A549 (cell line): ENCODE results near the gene ATOX1.

Experiments
- CEBPB ChIP-seq, 2 experiments: fragments of >200 bp in 1 of 2; sonication (Bioruptor Twin) in 1 of 2; formaldehyde crosslinking in 1 of 2; IDR thresholded peaks; 2 replicates each; pipeline ENCODE4 v1.6.1; 2012 to 2016
- CTCF ChIP-seq: fragments of >200 bp; sonication (Bioruptor Twin); formaldehyde crosslinking; IDR thresholded peaks from 3 replicates; pipeline ENCODE4 v1.5.1; 2016
- ESRRA ChIP-seq: fragments of 150-350 bp; IDR thresholded peaks from 2 replicates; pipeline ENCODE4 v1.6.1; 2014; ENCODE audit warnings: mild to moderate bottlenecking, low read length, borderline replicate concordance
- GATA3 ChIP-seq: IDR thresholded peaks from 2 replicates; pipeline ENCODE4 v1.6.1; 2012; ENCODE audit warnings: borderline replicate concordance
- HDAC2 ChIP-seq: fragments of 200-600 bp; sonication (generic); IDR thresholded peaks from 2 replicates; pipeline ENCODE4 v1.6.1; 2016
- MYC ChIP-seq: IDR thresholded peaks from 2 replicates; pipeline ENCODE4 v1.6.1; 2012; ENCODE audit warnings: mild to moderate bottlenecking, inconsistent platforms, low read length, improper control_type of control experiment, borderline replicate concordance
- NPAS2 ChIP-seq: fragments of 250-450 bp; sonication (Bioruptor Pico); IDR thresholded peaks from 2 replicates; pipeline ENCODE4 v1.8.0; 2022; ENCODE audit warnings: mild to moderate bottlenecking, moderate library complexity, borderline replicate concordance
- PBX3 ChIP-seq: IDR thresholded peaks from 2 replicates; pipeline ENCODE4 v1.6.1; 2012
- POLR2A ChIP-seq: IDR thresholded peaks from 2 replicates; pipeline ENCODE4 v1.6.1; 2012; ENCODE audit warnings: mild to moderate bottlenecking, low read length
- RCOR1 ChIP-seq: fragments of 150-350 bp; IDR thresholded peaks from 2 replicates; pipeline ENCODE4 v1.6.1; 2014; ENCODE audit warnings: antibody characterized with exemption, low read length, low read depth
- REST ChIP-seq: fragments of 200-600 bp; sonication (generic); IDR thresholded peaks from 2 replicates; pipeline ENCODE4 v1.6.1; 2016; ENCODE audit warnings: antibody characterized with exemption, mild to moderate bottlenecking, moderate library complexity
- TFCP2L1 ChIP-seq: fragments of 250-450 bp; sonication (Bioruptor Pico); IDR thresholded peaks from 2 replicates; pipeline ENCODE4 v1.5.0; 2021; ENCODE audit warnings: mild to moderate bottlenecking
- ZFP36 ChIP-seq: fragments of 450-650 bp; IDR thresholded peaks from 2 replicates; pipeline ENCODE4 v1.6.1; 2014; ENCODE audit warnings: borderline replicate concordance; ENCODE audit not compliant: partially characterized antibody
- ZSCAN20 ChIP-seq: fragments of 250-450 bp; sonication (Bioruptor Pico); IDR thresholded peaks from 2 replicates; pipeline ENCODE4 v1.8.0; 2022; ENCODE audit warnings: mild to moderate bottlenecking, moderate library complexity

- no peak for TF ChIP-seq RCOR1
- TF ChIP-seq CTCF = no peak
- no peak for TF ChIP-seq ESRRA
- no peak for TF ChIP-seq POLR2A
- no peak for TF ChIP-seq HDAC2
- TF ChIP-seq ZSCAN20 (CRISPR knock-in tag) = no peak
- no peak for TF ChIP-seq MYC
- TF ChIP-seq GATA3 = no peak
- TF ChIP-seq CEBPB (IDR thresholded peaks at IDR 0.05) = no peak
- TF ChIP-seq PBX3 = no peak
- no peak for TF ChIP-seq NPAS2 (CRISPR knock-in tag)
- no peak for TF ChIP-seq REST
- TF ChIP-seq TFCP2L1 = no peak
- no peak for TF ChIP-seq ZFP36
Observed at GRCh38 chr5:151766975-151767374, 8.5 kb upstream of the ATOX1 start.
